CD4-positive, alpha-beta T cell (primary cell): ENCODE measurements around the gene TSKS. TPM values are rescaled to one million over a fixed set of nuclear protein-coding genes. Genes with fewer than 3 reads are reported as not detected.

ENCODE experiments used
- ATAC-seq: fragments of 200-7000 bp; cut with Tn5 transposase; one replicate; pipeline ENCODE4 v1.10.0; 2022; ENCODE audit warnings: mild to moderate bottlenecking; ENCODE audit not compliant: poor library complexity
- CTCF ChIA-PET: fragments of 350-600 bp; sonication (Branson Sonifier 250); formaldehyde crosslinking; loops from one replicate; lab custom pipeline; 2021; ENCODE audit warnings: antibody characterized with exemption, inconsistent platforms; lab: Charles Lee
- POLR2A ChIA-PET: fragments of 350-600 bp; sonication (Branson Sonifier 250); formaldehyde crosslinking; loops from one replicate; lab custom pipeline; 2021; ENCODE audit warnings: antibody characterized with exemption, inconsistent platforms; lab: Charles Lee
- DNase-seq, 14 experiments: peaks; one replicate each; pipeline ENCODE4 v3.0.0-alpha.2; 2013 to 2020; ENCODE audit warnings: mixed read lengths in 2 of 14
- H3K27ac ChIP-seq, 2 donors: one replicate each; pipeline versions ENCODE4 v1.5.1 to v1.7.0; 2013; ENCODE audit warnings: low read length in 2 of 2, low read depth in 1 of 2, mild to moderate bottlenecking in 1 of 2
- H3K27me3 ChIP-seq, 2 experiments: 1 replicate in 1 of 2; 2 replicates in 1 of 2; pipeline versions ENCODE4 v1.6.1 to v1.7.0; 2013; ENCODE audit warnings: low read length in 2 of 2, control low read depth in 1 of 2, mild to moderate bottlenecking in 1 of 2, moderate library complexity in 1 of 2; ENCODE audit not compliant: insufficient read depth in 2 of 2, control insufficient read depth in 1 of 2
- H3K36me3 ChIP-seq: one replicate; pipeline ENCODE4 v1.6.1; 2013; ENCODE audit warnings: low read length, control low read depth; ENCODE audit not compliant: insufficient read depth
- H3K4me1 ChIP-seq: one replicate; pipeline ENCODE4 v1.6.1; 2013; ENCODE audit warnings: low read length, control low read depth; ENCODE audit not compliant: insufficient read depth
- H3K4me3 ChIP-seq: one replicate; pipeline ENCODE4 v1.5.1; 2013; ENCODE audit warnings: mild to moderate bottlenecking, low read length, moderate library complexity
- H3K9me3 ChIP-seq, 2 experiments: 1 replicate in 1 of 2; 2 replicates in 1 of 2; pipeline versions ENCODE4 v1.6.1 to v1.7.0; 2013; ENCODE audit warnings: low read length in 2 of 2, mild to moderate bottlenecking in 2 of 2, control low read depth in 1 of 2, moderate library complexity in 1 of 2; ENCODE audit not compliant: control insufficient read depth in 1 of 2, insufficient read depth in 1 of 2
- H3K27ac Mint-ChIP-seq: one replicate; pipeline ENCODE4 v1.8.0; 2020; ENCODE audit warnings: mixed read lengths
- H3K27me3 Mint-ChIP-seq: one replicate; pipeline ENCODE4 v1.8.0; 2021; ENCODE audit warnings: mixed read lengths
- H3K36me3 Mint-ChIP-seq: one replicate; pipeline ENCODE4 v1.8.0; 2021; ENCODE audit warnings: low read depth, mixed read lengths
- H3K4me1 Mint-ChIP-seq: one replicate; pipeline ENCODE4 v1.8.0; 2021; ENCODE audit warnings: low read depth, mixed read lengths
- H3K4me3 Mint-ChIP-seq: one replicate; pipeline ENCODE4 v1.8.0; 2020; ENCODE audit warnings: mild to moderate bottlenecking, mixed read lengths
- H3K9me3 Mint-ChIP-seq: one replicate; pipeline ENCODE4 v1.8.0; 2020; ENCODE audit warnings: mixed read lengths
- intact Hi-C, 2 experiments: fragments of 100-400 bp; cut with DNase I in 1 of 2; cut with micrococcal nuclease in 1 of 2; formaldehyde crosslinking; loops; one replicate each; pipeline versions ENCODE4 v1.15.1 to v1.9.0; 2023 to 2025; cut with DNase I, micrococcal nuclease
- total RNA-seq, 174 experiments: library from RNA in 2 of 174; stranded (reverse) in 2 of 174; gene quantifications; one replicate each; pipeline ENCODE4 v1.2.3 and lab custom pipeline; 2021 to 2026
- TF ChIP-seq, protein P1 (sequence below): fragments of 200-600 bp; IDR thresholded peaks from one replicate; pipeline ENCODE4 v1.8.0; 2022; ENCODE audit warnings: antibody characterized with exemption, mild to moderate bottlenecking

The TSKS gene
- total RNA-seq, 2 experiments from 2014 or later = 2.1 to 2.9 TPM

- H3K27ac ChIP-seq = peak overlapping the region in 1 of 2 donors; percentile 65
Measured at GRCh38 chr19:49761625-49762311, 1.3 kb downstream of the TSKS start.

GRCh38 chr19:49761249-49761624, 1.9 kb downstream of the TSKS start:
- H3K36me3 ChIP-seq = no peaks in the 10 kb centered on the region
- no peaks in the 10 kb centered on the region for H3K27me3 Mint-ChIP-seq
- ChIA-PET POLR2A (interaction anchor here (1.2 kb wide), 1 partner anchor 44 kb away, joined by 3 read pairs; no protein-coding TSS in a partner anchor), CTCF (no interaction called here)
- H3K9me3 Mint-ChIP-seq = no peaks in the 10 kb centered on the region
- peak overlapping the region; percentile 25 for H3K4me3 ChIP-seq
- peaks cover 7% of the 10 kb centered on the region for H3K4me1 Mint-ChIP-seq
- H3K36me3 Mint-ChIP-seq = no peaks in the 10 kb centered on the region
- no peaks in the 10 kb centered on the region for H3K27me3 ChIP-seq
- H3K9me3 ChIP-seq = peaks cover 1 to 5% of the 10 kb centered on the region in 2 experiments
- H3K4me3 Mint-ChIP-seq = peak overlapping the region; percentile 63
- peaks cover 14% of the 10 kb centered on the region for H3K4me1 ChIP-seq
- peak overlapping the region; percentile 80 for H3K27ac Mint-ChIP-seq
- H3K27ac ChIP-seq = peak overlapping the region in 1 of 2 donors; percentile 65
- intact Hi-C loops = no loop called here
- TF ChIP-seq, protein P1, sequence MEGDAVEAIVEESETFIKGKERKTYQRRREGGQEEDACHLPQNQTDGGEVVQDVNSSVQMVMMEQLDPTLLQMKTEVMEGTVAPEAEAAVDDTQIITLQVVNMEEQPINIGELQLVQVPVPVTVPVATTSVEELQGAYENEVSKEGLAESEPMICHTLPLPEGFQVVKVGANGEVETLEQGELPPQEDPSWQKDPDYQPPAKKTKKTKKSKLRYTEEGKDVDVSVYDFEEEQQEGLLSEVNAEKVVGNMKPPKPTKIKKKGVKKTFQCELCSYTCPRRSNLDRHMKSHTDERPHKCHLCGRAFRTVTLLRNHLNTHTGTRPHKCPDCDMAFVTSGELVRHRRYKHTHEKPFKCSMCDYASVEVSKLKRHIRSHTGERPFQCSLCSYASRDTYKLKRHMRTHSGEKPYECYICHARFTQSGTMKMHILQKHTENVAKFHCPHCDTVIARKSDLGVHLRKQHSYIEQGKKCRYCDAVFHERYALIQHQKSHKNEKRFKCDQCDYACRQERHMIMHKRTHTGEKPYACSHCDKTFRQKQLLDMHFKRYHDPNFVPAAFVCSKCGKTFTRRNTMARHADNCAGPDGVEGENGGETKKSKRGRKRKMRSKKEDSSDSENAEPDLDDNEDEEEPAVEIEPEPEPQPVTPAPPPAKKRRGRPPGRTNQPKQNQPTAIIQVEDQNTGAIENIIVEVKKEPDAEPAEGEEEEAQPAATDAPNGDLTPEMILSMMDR = no peak
- no peak for ATAC-seq
- no peak for DNase-seq

More at GRCh38 chr19:49761625-49762311, 1.3 kb downstream of the TSKS start:
- Mint-ChIP-seq H3K36me3 (peaks cover 4% of the 10 kb centered on the region), H3K9me3 (no peaks in the 10 kb centered on the region), H3K27ac (peak overlapping the region; percentile 80), H3K27me3 (no peaks in the 10 kb centered on the region), H3K4me3 (peak overlapping the region; percentile 63), H3K4me1 (peaks cover 13% of the 10 kb centered on the region)
- Histone ChIP-seq H3K9me3 (peaks cover 0 to 1% of the 10 kb centered on the region in 2 experiments), H3K4me1 (peaks cover 14% of the 10 kb centered on the region), H3K36me3 (no peaks in the 10 kb centered on the region), H3K4me3 (peak overlapping the region; percentile 25), H3K27me3 (no peaks in the 10 kb centered on the region)
- DNase-seq = peak in 6 of 14 experiments; percentile 4 to 70 (median 28)
- POLR2A ChIA-PET = interaction anchor here (1.2 kb wide), 1 partner anchor 44 kb away, joined by 3 read pairs; no protein-coding TSS in a partner anchor
- CTCF ChIA-PET = no interaction called here
- TF ChIP-seq, protein P1 = no peak
- ATAC-seq = no peak
- intact Hi-C loops = no loop called here

DNA sequence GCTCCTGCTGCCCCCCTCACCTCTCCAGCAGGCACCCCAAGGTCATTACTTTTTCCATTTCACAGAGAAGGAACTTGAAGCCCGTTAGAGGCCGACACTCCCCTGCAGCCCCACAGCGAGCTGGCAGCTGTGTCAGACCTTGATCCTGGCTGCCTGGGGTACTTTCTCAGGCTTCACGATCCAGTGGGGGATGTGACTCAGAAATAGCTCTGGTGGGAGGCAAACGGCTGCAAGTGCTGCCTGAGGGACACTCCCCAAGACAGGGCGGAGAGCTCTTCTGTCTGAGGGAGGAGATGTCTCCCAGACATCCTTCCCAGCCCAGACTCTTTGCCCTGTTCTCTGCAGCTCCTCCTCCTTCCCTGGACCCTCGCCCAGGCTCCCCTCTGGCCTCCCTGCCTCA, 4.8 kb downstream of the TSKS start:
- POLR2A ChIA-PET = no interaction called here
- Histone ChIP-seq H3K9me3 (peaks cover 4 to 15% of the 10 kb centered on the region in 2 experiments), H3K27ac (no peak overlapping the region), H3K27me3 (no peaks in the 10 kb centered on the region), H3K36me3 (no peaks in the 10 kb centered on the region), H3K4me1 (peaks cover 5% of the 10 kb centered on the region), H3K4me3 (no peak overlapping the region)
- Mint-ChIP-seq H3K27me3 (no peaks in the 10 kb centered on the region), H3K4me3 (no peak overlapping the region), H3K9me3 (no peaks in the 10 kb centered on the region), H3K4me1 (peaks cover 5% of the 10 kb centered on the region), H3K27ac (no peak overlapping the region), H3K36me3 (no peaks in the 10 kb centered on the region)
- intact Hi-C loops = no loop called here
- DNase-seq (no peak), ATAC-seq (no peak)
- TF ChIP-seq, protein P1 = no peak
- CTCF ChIA-PET = no interaction called here
